GM10248 (cell line): ENCODE results near the gene CACNA1E.

Experiments
- CTCF ChIA-PET: fragments of 300-600 bp; sonication (Branson Sonifier 250); formaldehyde crosslinking; extraction: SDS; loops from one replicate; lab custom pipeline; 2021; ENCODE audit warnings: antibody characterized with exemption; lab: Yijun Ruan, JAX
- POLR2A ChIA-PET: fragments of 350-650 bp; sonication (Branson Sonifier 250); formaldehyde crosslinking; extraction: SDS; loops from one replicate; lab custom pipeline; 2020; ENCODE audit warnings: antibody characterized with exemption; lab: Yijun Ruan, JAX
- DNase-seq: peaks from one replicate; pipeline ENCODE4 v3.0.0; 2012; ENCODE audit errors: extremely low spot score
- CTCF ChIP-seq: IDR thresholded peaks from 2 replicates; pipeline ENCODE4 v1.5.1; 2012; ENCODE audit warnings: mild to moderate bottlenecking, low read depth; ENCODE audit errors: extremely low read depth, missing control alignments, control extremely low read depth

The CACNA1E gene

GRCh38 chr1:181645171-181645570 lies 161.9 kb downstream of the CACNA1E start:
- TF ChIP-seq CTCF, result no peak
- ChIA-PET POLR2A (no interaction called here), CTCF (interaction anchor here (1.0 kb wide), 2 partner anchors 16 to 32 kb away, joined by 3 to 4 read pairs; no protein-coding TSS in a partner anchor)
- no peak for DNase-seq

DNA sequence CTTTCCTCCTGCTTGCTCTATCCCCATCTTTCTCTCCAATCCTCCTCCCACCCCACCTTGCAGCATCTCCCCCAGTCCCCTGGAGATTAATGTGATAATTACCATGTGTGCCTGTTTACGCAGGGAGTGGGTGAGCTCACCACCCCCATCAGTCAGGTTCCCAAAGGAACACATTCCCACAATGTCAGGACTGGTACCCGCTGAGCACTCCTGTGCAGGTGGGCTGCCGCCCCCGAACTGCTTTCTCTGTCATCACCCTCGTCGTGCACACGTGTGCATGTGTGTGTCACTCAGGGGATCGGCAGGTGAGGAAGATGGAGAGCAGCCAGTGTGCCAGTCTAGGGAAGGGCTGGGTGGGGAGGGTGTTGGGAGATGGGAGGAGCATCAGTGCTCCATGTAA lies 163.4 kb downstream of the CACNA1E start:
- POLR2A ChIA-PET, result no interaction called here
- TF ChIP-seq CTCF, result no peak
- CTCF ChIA-PET, result interaction anchor here (1.4 kb wide), 1 partner anchor 290 kb away, joined by 3 read pairs; no protein-coding TSS in a partner anchor
- no peak for DNase-seq

DNA sequence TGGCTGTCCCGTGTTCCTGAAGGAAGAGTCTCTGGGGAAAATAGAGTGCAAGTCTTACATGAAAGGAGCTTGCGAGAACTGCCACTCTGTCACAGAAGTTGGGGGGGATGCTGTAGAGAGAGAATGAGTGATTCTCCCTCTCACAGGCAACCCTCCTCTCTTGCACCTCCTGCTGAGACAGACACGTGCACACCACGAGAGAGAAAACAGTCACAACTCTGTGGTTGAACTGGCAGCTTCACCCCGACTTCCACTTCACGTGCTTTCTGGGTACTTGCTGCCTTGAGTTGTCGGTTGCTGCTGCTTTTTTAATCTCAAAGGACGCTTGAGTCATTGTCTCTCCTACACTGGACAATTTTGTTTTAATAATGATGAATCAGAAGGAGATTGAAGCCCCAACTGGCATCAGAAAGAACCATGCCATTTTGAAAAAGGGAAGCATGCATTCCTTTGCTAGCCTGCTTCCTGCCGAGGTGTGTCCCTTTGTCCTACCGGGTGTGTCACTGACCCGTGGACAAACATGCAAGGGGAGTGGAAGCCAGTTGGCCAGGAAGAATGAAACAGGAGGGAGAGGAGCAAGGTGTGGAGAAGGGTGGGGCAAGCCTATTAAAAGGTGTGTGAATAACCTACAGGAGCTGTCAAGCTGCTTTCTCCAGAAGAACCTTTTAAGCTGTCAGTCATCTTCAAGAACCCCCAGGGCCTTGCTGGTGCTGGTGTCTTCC lies 164.2 kb downstream of the CACNA1E start:
- CTCF ChIA-PET, result interaction anchor here (1.0 to 2.7 kb wide), 2 partner anchors 8 to 12 kb away, joined by 4 to 11 read pairs; no protein-coding TSS in a partner anchor

DNA sequence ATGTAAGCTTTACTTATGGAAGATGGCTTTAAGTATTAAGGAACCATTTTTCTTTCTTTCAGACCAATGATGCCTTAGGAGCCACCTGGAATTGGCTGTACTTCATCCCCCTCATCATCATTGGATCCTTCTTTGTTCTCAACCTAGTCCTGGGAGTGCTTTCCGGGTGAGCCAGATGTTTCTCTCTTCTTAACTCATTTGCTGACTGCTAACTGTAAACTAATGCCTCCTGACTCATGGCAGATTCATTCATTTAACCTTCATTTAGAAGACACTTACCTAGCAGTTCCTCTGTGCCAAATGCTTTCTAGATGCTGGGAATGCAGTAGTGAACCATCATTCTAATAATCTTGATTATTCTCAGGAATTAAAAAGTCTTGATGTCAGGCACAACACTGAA lies 168.0 kb downstream of the CACNA1E start:
- POLR2A ChIA-PET, result no interaction called here
- CTCF ChIA-PET, result no interaction called here
- TF ChIP-seq CTCF, result no peak
- DNase-seq, result no peak

More for the DNA sequence above, 164.2 kb downstream of the CACNA1E start:
- no peak for DNase-seq
- POLR2A ChIA-PET, result no interaction called here
- no peak for TF ChIP-seq CTCF

DNA sequence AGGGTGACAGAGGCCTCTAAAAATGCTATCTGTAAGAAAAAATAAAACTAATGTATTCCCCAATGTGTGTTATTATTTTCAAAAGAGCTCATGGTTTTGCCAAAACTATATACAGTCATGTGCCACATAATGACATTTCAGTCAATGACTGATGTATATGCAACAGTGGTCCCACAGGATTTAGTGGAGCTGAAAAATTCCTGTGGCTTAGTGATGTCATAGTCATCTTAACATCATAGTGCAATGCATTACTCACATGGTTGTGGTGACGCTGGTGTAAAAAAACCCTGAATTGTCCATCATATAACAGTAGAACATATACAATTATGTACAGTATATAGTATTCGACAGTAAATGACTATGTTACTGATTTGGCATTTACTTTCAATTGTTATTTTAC lies 172.4 kb downstream of the CACNA1E start:
- ChIA-PET CTCF (interaction anchor here (1.2 kb wide), 1 partner anchor 11 kb away, joined by 3 read pairs; no protein-coding TSS in a partner anchor), POLR2A (no interaction called here)
- TF ChIP-seq CTCF, result no peak
- no peak for DNase-seq

- POLR2A ChIA-PET, result no interaction called here
- CTCF ChIA-PET, result interaction anchor here (1.2 kb wide), 1 partner anchor 10 kb away, joined by 3 read pairs; no protein-coding TSS in a partner anchor
- no peak for TF ChIP-seq CTCF
- DNase-seq, result no peak
Measured at GRCh38 chr1:181656491-181656890, 173.2 kb downstream of the CACNA1E start.
